GM20000 (cell line): ENCODE data around the gene CCDC88C.

Experiments
- DNase-seq: peaks from one replicate; pipeline ENCODE4 v3.0.0; 2012; ENCODE audit warnings: low spot score
- TF ChIP-seq, protein P1 (sequence below): IDR thresholded peaks from 2 replicates; pipeline ENCODE4 v1.5.1; 2012; ENCODE audit warnings: mild to moderate bottlenecking, control low read depth; ENCODE audit errors: extremely low read depth, missing control alignments

Gene CCDC88C

DNA sequence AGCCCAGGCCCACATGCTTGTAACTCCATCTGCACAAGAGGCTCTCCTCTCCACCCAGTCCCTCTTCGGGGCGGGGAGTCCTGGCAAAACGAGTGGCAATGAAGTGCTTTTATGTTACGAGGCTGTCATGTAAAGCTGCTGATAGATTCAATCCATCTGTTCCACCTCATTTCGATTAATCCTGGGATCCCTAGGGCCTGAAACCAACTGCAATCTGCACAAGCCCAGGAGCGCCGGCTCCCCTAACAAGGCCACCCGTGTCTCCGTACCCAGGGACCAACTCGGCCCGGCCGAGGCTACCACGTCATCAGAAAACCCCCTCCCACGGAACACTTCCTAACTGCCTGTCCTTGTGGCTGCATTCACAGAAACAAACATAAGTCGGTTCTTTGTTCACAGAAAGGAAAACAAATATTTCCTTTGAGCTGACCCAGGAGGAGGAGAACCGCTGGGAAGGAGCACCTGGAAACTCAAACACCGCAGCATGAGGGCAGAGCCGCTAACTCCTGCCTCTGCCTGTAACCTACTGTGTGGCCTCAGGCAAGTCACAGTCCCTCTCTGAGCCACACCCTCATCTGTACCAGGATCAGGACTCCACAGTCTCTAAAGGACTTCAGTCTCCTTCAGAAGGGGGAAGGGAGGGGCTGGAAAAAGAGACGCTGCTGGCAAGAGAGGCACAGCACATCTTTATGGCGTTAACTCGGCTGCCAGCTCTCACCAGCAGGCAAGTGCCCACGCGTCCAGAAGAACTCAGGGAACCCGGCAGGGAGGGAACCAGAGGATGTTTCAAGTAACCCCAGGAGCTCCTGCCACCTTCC is 47.8 kb downstream of the CCDC88C start:
- DNase-seq, result no peak
- TF ChIP-seq, protein P1, sequence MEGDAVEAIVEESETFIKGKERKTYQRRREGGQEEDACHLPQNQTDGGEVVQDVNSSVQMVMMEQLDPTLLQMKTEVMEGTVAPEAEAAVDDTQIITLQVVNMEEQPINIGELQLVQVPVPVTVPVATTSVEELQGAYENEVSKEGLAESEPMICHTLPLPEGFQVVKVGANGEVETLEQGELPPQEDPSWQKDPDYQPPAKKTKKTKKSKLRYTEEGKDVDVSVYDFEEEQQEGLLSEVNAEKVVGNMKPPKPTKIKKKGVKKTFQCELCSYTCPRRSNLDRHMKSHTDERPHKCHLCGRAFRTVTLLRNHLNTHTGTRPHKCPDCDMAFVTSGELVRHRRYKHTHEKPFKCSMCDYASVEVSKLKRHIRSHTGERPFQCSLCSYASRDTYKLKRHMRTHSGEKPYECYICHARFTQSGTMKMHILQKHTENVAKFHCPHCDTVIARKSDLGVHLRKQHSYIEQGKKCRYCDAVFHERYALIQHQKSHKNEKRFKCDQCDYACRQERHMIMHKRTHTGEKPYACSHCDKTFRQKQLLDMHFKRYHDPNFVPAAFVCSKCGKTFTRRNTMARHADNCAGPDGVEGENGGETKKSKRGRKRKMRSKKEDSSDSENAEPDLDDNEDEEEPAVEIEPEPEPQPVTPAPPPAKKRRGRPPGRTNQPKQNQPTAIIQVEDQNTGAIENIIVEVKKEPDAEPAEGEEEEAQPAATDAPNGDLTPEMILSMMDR, result no peak

- TF ChIP-seq, protein P1, result no peak
- no peak for DNase-seq
Measured at GRCh38 chr14:91368776-91369416, 48.7 kb downstream of the CCDC88C start.

GRCh38 chr14:91367173-91368171 is 50.1 kb downstream of the CCDC88C start:
- TF ChIP-seq, protein P1, result no peak
- DNase-seq, result peak; percentile 80

- DNase-seq, result no peak
- TF ChIP-seq, protein P1, result no peak
Measured at GRCh38 chr14:91366749-91367148, 50.9 kb downstream of the CCDC88C start.

GRCh38 chr14:91365552-91365951 is 52.1 kb downstream of the CCDC88C start:
- TF ChIP-seq, protein P1, result no peak
- DNase-seq, result no peak

DNA sequence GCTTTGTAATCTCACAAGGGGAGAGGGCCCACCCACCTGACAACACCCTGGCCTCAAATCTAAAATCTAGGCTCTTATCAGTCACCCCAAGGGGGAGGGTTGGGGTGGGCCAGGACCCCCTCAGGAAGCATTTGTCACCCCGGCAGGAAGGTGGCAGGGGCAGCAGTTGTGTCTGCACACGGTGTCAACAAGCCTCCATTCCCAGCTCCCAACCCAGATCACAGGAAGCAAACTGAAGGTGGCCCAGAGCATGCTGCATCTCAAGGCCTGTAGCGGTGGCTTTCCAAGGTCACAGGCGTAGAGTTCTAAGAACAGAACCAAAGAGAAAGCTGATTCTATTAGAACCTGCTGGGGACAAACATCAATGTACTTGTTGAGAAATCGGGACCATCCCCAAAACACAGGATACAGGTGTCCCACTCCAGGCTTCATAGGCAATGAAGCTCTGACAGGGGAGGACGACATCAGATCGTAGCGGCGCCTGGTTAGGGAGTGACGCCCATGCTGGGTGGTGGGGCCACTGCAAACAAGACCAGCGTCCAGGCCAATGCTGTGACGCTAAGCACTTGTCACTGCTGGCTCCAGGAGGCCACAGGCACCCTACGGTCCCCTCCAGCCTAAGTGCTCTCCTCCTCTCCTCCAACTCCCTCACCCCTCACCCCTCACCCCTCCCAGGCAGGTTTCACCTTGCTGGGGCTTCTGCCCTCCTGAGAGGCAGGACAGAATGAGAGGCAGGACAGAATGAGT is 52.9 kb downstream of the CCDC88C start:
- TF ChIP-seq, protein P1, result no peak
- no peak for DNase-seq
